ENCODE results near the gene GRAMD1B. TPM values are rescaled to one million over a fixed set of nuclear protein-coding genes. Genes with fewer than 3 reads are reported as not detected.

The GRAMD1B gene
- total RNA-seq, 1 experiment from 2014 or later, result 4.2 TPM

GRCh38 chr11:123407996-123408597, 22.0 kb upstream of the GRAMD1B start:
- no peak for DNase-seq (ENCODE audit: low read depth)
- in situ Hi-C loops (cut with HindIII; ENCODE audit: low pct_unique_long_range_greater_than_20kb, low sequenced_read_pairs), result no loop called here

GRCh38 chr11:123408619-123409455, 21.2 kb upstream of the GRAMD1B start:
- in situ Hi-C loops (cut with HindIII; ENCODE audit: low pct_unique_long_range_greater_than_20kb, low sequenced_read_pairs), result no loop called here
- DNase-seq (ENCODE audit: low read depth), result no peak

GRCh38 chr11:123409456-123410217, 20.4 kb upstream of the GRAMD1B start:
- DNase-seq (ENCODE audit: low read depth), result no peak
- in situ Hi-C loops (cut with HindIII; ENCODE audit: low pct_unique_long_range_greater_than_20kb, low sequenced_read_pairs), result no loop called here

- no peak for DNase-seq (ENCODE audit: low read depth)
- in situ Hi-C loops (cut with HindIII; ENCODE audit: low pct_unique_long_range_greater_than_20kb, low sequenced_read_pairs), result no loop called here
Observed at GRCh38 chr11:123410218-123410549, 19.9 kb upstream of the GRAMD1B start.

GRCh38 chr11:123413636-123414035, 16.4 kb upstream of the GRAMD1B start:
- in situ Hi-C loops (cut with HindIII; ENCODE audit: low pct_unique_long_range_greater_than_20kb, low sequenced_read_pairs), result no loop called here
- no peak for DNase-seq (ENCODE audit: low read depth)

DNA sequence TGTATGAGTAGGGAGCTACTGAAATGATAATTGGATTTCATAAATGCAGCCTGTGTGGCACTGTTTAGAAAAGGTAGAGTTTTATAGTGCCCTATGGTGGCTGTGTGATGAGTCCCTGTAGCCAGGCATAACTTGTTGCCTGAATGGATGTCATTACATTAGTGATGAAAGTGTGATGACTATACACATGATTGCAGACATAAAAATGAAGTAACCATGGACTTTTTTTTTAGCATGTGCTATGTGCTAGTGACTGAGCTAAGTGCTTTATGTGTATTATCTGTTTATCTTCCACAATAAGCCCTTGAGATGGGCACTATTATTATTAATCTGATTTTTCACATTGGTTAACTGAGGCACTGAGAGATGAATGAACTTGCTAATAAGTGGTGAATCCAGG, 13.5 kb upstream of the GRAMD1B start:
- in situ Hi-C loops (cut with HindIII; ENCODE audit: low pct_unique_long_range_greater_than_20kb, low sequenced_read_pairs), result no loop called here
- no peak for DNase-seq (ENCODE audit: low read depth)

GRCh38 chr11:123418351-123419114, 11.5 kb upstream of the GRAMD1B start:
- no peak for DNase-seq (ENCODE audit: low read depth)
- in situ Hi-C loops (cut with HindIII; ENCODE audit: low pct_unique_long_range_greater_than_20kb, low sequenced_read_pairs), result no loop called here

DNA sequence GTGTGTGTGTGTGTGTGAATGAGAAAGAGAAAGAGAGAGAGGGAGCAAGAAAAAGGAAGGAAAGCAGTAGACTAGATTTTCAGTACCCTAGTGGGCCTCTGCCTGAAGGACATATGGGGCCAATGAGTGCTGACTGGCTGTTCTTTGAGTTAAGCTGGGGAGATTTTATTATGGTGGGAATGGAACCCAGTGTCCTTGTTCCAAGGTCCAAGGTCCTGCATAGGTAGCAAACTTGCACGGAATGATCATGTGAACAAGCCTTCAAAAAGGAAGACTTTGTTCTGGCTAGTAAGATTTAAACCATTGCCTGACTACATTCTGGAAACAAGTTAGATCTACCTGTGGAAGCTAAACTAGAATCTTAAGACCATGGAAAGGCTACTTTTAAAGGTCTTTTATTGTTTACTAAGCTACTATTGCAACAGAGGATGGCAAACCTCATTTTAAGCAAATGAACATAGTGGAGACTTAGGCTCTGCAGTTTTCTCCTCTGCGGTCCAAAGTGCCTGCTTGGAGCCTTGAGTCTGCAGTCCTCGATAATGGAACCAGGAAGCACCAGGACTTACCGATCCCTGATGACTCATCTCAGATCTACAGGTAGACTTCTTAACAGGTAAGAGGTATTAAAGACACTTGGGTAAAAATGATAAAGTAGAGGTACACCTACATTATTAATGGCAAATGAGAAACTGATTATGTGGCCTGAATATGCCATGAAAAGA, 10.2 kb upstream of the GRAMD1B start:
- in situ Hi-C loops (cut with HindIII; ENCODE audit: low pct_unique_long_range_greater_than_20kb, low sequenced_read_pairs), result no loop called here
- no peak for DNase-seq (ENCODE audit: low read depth)

DNA sequence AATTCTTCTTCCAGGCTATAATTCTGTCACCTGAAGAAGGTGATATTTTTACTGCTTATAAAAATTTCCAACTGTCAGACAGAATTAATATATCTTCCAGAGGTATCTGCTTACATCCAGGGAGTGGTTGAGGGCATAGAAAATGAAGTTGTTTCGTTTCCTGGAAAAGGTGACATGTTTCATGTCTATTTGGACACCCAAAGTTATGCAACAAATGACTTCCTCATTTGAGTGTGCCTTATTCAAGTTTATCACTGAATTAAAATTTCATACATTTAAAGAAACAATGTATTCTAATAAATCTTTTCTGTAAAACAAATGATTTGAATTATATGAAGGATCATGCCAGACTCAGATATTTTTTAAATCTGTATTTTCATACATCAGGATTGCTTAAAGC, 8.5 kb upstream of the GRAMD1B start:
- in situ Hi-C loops (cut with HindIII; ENCODE audit: low pct_unique_long_range_greater_than_20kb, low sequenced_read_pairs), result no loop called here

DNA sequence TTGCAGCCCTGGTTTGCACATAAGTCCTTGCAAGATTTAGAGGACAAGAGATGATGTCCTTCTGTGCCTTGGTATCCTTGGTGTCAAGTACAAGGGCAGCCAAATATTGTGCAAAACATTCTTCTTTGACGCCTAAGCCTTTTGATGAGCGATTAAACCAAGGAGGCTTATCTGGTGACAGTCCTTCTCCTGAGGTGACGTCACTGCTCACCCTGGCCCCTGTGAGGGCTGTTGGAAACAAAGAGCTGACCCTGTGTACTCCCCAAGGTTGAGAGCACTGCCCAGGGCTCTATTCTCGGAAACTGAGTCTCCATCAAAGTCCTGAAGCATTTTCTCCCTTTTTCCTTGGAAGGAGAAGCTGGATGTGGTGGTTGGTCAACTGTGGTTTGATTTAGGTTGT, 4.7 kb upstream of the GRAMD1B start:
- DNase-seq (ENCODE audit: low read depth), result no peak
- in situ Hi-C loops (cut with HindIII; ENCODE audit: low pct_unique_long_range_greater_than_20kb, low sequenced_read_pairs), result no loop called here

More for the DNA sequence above, 8.5 kb upstream of the GRAMD1B start:
- DNase-seq (ENCODE audit: low read depth), result no peak

- in situ Hi-C loops (cut with HindIII; ENCODE audit: low pct_unique_long_range_greater_than_20kb, low sequenced_read_pairs), result no loop called here
Observed at GRCh38 chr11:123426789-123427188, 3.3 kb upstream of the GRAMD1B start.

GRCh38 chr11:123427405-123427804, 2.7 kb upstream of the GRAMD1B start:
- in situ Hi-C loops (cut with HindIII; ENCODE audit: low pct_unique_long_range_greater_than_20kb, low sequenced_read_pairs), result no loop called here
- DNase-seq (ENCODE audit: low read depth), result no peak

More at GRCh38 chr11:123426789-123427188, 3.3 kb upstream of the GRAMD1B start:
- no peak for DNase-seq (ENCODE audit: low read depth)

- in situ Hi-C loops (cut with HindIII; ENCODE audit: low pct_unique_long_range_greater_than_20kb, low sequenced_read_pairs), result no loop called here
- no peak for DNase-seq (ENCODE audit: low read depth)
Observed at GRCh38 chr11:123428116-123428715, 1.9 kb upstream of the GRAMD1B start.

GRCh38 chr11:123429336-123429735, 733 bp upstream of the GRAMD1B start:
- in situ Hi-C loops (cut with HindIII; ENCODE audit: low pct_unique_long_range_greater_than_20kb, low sequenced_read_pairs), result no loop called here
- DNase-seq (ENCODE audit: low read depth), result no peak

GRCh38 chr11:123430721-123431497, 840 bp downstream of the GRAMD1B start:
- in situ Hi-C loops (cut with HindIII; ENCODE audit: low pct_unique_long_range_greater_than_20kb, low sequenced_read_pairs), result no loop called here
- DNase-seq (ENCODE audit: low read depth), result no peak

DNA sequence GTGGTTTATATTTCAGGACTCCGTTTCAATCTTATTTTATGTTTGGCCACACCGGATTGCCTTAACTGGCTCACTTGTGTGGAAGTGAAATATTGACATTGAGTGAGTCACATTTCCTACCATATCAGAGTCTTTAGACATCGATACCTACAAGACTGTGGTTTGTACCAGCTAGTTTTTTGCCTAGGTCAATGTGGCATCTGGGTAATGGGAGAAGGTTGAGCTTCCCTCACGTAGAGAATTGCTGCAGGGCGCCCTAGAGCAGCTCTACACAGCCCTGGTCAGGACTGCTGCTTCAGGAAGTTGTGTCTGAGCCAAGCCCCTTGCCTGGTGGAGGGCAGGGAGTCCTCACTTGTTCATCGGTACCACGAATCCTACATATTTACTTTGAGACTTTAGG, 1.6 kb downstream of the GRAMD1B start:
- no peak for DNase-seq (ENCODE audit: low read depth)
- in situ Hi-C loops (cut with HindIII; ENCODE audit: low pct_unique_long_range_greater_than_20kb, low sequenced_read_pairs), result no loop called here

DNA sequence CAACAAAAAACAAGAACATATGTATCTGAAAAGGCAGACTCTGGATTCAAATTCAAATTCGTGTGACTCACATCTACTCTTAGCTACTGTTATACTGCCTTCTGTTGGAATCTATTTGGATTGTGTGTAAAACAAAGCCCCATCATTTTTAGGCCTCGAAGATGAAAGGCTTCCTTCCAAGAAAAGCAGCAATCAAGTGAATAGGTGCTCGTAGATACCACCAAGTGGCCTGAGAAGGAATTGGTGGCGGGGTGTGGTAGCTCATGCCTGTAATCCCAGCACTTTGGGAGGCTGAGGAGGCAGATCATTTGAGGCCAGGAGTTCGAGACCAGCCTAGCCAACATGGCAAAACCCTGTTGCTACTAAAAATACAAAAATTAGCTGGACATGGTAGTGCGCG, 4.2 kb downstream of the GRAMD1B start:
- no peak for DNase-seq (ENCODE audit: low read depth)

More for the DNA sequence above, 4.2 kb downstream of the GRAMD1B start:
- in situ Hi-C loops (cut with HindIII; ENCODE audit: low pct_unique_long_range_greater_than_20kb, low sequenced_read_pairs), result no loop called here

Measured in Caki2 (cell line).